ENCODE measurements around the gene MSX1.

GRCh38 chr4:4874254-4874653 is 14.8 kb downstream of the MSX1 start:
- TF ChIP-seq TAF1 (IDR thresholded peaks at IDR 0.05; ENCODE audit: low read depth, low read length) = no peak
- TF ChIP-seq POLR2AphosphoS5 (IDR thresholded peaks at IDR 0.05; ENCODE audit: low read depth, low read length) = no peak
- TF ChIP-seq POLR2A (IDR thresholded peaks at IDR 0.05; ENCODE audit: low read depth, low read length) = no peak
- no peak for TF ChIP-seq SPI1 (IDR thresholded peaks at IDR 0.05; ENCODE audit: low read depth, low read length)
- TF ChIP-seq POU2F2 (IDR thresholded peaks at IDR 0.05; ENCODE audit: low read depth, low read length) = no peak
- TF ChIP-seq PAX5 (IDR thresholded peaks at IDR 0.05; ENCODE audit: insufficient read depth, low read length, severe bottlenecking) = no peak

All from GM12891 (cell line).